Ascending aorta (tissue), 2 donors: Measurements from ENCODE around the gene DOCK2. TPM values are rescaled to one million over a fixed set of nuclear protein-coding genes. Genes with fewer than 3 reads are reported as not detected.

Source experiments
- DNase-seq, 2 donors: peaks; one replicate each; pipeline ENCODE4 v3.0.0-alpha.2; 2019; ENCODE audit warnings: low spot score in 2 of 2
- H3K27ac ChIP-seq, 2 donors: fragments of 200-600 bp; sonication (generic); one replicate each; pipeline ENCODE4 v1.5.1; 2016 to 2017; ENCODE audit warnings: mild to moderate bottlenecking in 1 of 2
- H3K27me3 ChIP-seq: fragments of 200-600 bp; sonication (generic); one replicate; pipeline ENCODE4 v1.5.1; 2017
- H3K36me3 ChIP-seq, 2 donors: fragments of 200-600 bp; sonication (generic); one replicate each; pipeline ENCODE4 v1.5.1; 2016
- H3K4me1 ChIP-seq, 2 donors: fragments of 200-600 bp; sonication (generic); one replicate each; pipeline ENCODE4 v1.5.1; 2016 to 2017; ENCODE audit warnings: mild to moderate bottlenecking in 1 of 2
- H3K4me3 ChIP-seq, 2 donors: fragments of 200-600 bp; sonication (generic); one replicate each; pipeline ENCODE4 v1.5.1; 2016 to 2017; ENCODE audit warnings: mild to moderate bottlenecking in 1 of 2
- H3K9me3 ChIP-seq, 2 donors: fragments of 200-600 bp; sonication (generic); one replicate each; pipeline ENCODE4 v1.5.1; 2016
- intact Hi-C: fragments of 100-400 bp; cut with DNase I; formaldehyde crosslinking; loops from one replicate; pipeline ENCODE4 v1.15.1; 2023
- total RNA-seq: library from RNA; depleted of rRNA; stranded (reverse); fragments of >200 nt; gene quantifications from one replicate; pipeline ENCODE4 v1.1.0, GENCODE V29; 2016
- TF ChIP-seq, protein P1 (sequence below), 3 experiments: fragments of 200-600 bp in 2 of 3; fragments of 450-650 bp in 1 of 3; sonication (generic) in 2 of 3; IDR thresholded peaks; one replicate each; pipeline ENCODE4 v1.5.1; 2016 to 2019; ENCODE audit warnings: antibody characterized with exemption in 3 of 3, mild to moderate bottlenecking in 1 of 3, moderate library complexity in 1 of 3

DOCK2 gene
- total RNA-seq, 1 donor from 2014 or later, result 33.1 TPM

DNA sequence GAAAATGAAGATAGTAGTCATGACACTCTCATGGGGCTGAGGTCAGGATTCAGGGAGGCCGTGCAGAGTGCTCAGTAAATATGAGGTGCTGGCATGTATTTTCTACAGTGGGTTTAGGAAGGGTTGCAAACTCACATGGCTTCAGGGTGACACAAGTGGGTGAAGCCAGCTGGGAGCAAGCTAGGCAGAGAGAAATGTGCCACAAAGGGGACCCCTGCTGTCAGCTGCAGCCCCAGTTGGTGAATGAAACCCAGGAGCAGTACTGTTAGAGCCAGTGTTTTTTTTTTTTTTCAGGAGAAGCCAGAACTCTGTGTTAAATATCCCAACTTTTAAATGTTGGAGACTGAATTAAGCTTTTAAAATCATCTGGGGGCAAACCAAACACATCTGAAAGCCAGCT lies 267.9 kb downstream of the DOCK2 start:
- TF ChIP-seq, protein P1, sequence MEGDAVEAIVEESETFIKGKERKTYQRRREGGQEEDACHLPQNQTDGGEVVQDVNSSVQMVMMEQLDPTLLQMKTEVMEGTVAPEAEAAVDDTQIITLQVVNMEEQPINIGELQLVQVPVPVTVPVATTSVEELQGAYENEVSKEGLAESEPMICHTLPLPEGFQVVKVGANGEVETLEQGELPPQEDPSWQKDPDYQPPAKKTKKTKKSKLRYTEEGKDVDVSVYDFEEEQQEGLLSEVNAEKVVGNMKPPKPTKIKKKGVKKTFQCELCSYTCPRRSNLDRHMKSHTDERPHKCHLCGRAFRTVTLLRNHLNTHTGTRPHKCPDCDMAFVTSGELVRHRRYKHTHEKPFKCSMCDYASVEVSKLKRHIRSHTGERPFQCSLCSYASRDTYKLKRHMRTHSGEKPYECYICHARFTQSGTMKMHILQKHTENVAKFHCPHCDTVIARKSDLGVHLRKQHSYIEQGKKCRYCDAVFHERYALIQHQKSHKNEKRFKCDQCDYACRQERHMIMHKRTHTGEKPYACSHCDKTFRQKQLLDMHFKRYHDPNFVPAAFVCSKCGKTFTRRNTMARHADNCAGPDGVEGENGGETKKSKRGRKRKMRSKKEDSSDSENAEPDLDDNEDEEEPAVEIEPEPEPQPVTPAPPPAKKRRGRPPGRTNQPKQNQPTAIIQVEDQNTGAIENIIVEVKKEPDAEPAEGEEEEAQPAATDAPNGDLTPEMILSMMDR (IDR thresholded peaks at IDR 0.05), result no peak
- H3K36me3 ChIP-seq, result no peaks in the 10 kb centered on the region
- H3K27me3 ChIP-seq, result no peaks in the 10 kb centered on the region
- H3K9me3 ChIP-seq, result no peaks in the 10 kb centered on the region
- no peak for DNase-seq
- intact Hi-C loops, result no loop called here
- no peaks in the 10 kb centered on the region for H3K4me1 ChIP-seq
- H3K27ac ChIP-seq, result no peak overlapping the region
- H3K4me3 ChIP-seq, result no peak overlapping the region

DNA sequence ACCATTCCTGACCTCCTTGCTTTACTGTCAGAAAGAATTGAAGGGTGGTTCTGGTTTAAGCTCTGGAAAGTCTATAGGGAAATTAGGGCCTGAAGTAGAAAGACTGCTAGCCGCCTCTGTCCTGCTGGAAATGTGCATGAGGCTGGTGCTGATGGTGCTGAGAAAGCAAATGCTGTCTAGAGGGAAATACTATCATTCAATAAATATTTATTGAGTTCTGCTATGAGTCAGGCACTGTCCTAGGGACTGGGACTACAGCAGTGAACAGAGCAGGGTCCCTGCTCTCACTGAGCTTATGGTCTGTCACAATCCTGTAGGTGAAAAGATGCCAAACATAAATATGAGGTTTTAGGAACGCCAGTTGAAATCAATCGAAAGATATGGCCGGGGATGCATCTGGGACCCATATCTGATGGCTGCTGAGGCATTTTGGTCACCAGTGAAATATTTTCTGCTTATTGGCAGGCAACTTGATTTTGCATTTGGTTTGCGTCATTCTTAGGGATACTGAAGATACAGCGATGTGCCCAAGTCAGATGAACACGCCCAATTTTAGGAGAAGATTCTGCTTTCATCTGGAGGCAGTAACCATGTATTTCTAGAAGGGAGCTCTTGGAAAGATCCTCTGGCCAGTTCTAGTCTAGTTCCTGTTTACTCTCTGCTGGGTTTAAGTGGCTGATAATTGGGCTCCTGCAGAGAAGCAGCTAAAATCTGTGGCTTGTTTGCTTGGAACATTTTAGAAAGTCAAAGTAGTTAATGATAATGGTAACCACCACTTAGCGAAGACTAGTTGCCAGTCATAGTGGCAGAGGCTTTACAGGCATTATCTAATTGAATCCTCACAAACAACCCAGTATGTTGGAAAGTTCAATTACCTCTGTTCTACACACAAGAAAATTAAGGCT lies 269.9 kb downstream of the DOCK2 start:
- no peaks in the 10 kb centered on the region for H3K36me3 ChIP-seq
- intact Hi-C loops, result no loop called here
- no peak overlapping the region for H3K4me3 ChIP-seq
- no peaks in the 10 kb centered on the region for H3K4me1 ChIP-seq
- no peak overlapping the region for H3K27ac ChIP-seq
- no peak for DNase-seq
- H3K9me3 ChIP-seq, result no peaks in the 10 kb centered on the region
- TF ChIP-seq, protein P1 (IDR thresholded peaks at IDR 0.05), result no peak
- no peaks in the 10 kb centered on the region for H3K27me3 ChIP-seq

DNA sequence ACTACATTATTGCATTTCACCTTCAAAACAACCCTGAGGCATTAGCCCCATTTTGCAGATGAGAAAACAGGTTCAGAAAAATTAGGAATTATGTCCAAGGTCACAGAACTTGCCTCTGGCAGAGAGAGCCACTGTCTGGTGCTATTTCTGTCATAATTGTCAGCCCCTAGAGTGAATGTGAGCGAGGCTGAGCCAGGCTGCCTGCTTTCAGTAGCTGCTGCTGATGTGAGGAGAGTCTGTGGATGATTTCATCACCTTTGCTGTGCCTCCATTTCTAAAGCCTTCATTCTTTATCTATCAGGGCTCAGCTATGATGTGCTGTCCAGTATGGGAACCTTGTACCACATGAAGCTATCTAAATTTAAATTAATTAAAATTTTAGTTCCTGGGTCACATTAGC lies 271.8 kb downstream of the DOCK2 start:
- Histone ChIP-seq H3K27ac (no peak overlapping the region), H3K4me3 (no peak overlapping the region), H3K36me3 (no peaks in the 10 kb centered on the region), H3K9me3 (no peaks in the 10 kb centered on the region), H3K4me1 (no peaks in the 10 kb centered on the region), H3K27me3 (no peaks in the 10 kb centered on the region)
- intact Hi-C loops, result no loop called here
- DNase-seq, result no peak
- TF ChIP-seq, protein P1 (IDR thresholded peaks at IDR 0.05), result no peak

DNA sequence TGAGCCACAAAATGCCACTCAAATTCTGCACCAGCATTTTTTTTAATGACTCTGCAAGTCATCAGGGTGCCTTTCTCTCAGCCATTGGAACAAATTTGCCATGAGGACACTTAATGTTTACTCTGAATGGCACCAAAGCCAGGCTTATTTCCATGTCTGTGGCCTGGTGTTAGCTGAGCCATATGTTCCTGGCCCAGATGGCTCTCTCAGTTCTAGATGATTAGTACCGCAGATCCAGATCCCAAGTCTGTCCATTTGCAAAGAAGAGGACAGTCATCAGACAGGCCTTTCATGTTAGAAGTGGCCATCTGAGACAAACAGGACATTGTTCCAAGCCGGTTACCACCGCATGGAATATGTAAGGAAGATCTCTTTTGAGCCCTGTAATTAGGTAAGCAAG lies 272.9 kb downstream of the DOCK2 start:
- no peak for DNase-seq
- Histone ChIP-seq H3K27ac (no peak overlapping the region), H3K36me3 (no peaks in the 10 kb centered on the region), H3K27me3 (no peaks in the 10 kb centered on the region), H3K4me3 (no peak overlapping the region), H3K9me3 (no peaks in the 10 kb centered on the region), H3K4me1 (no peaks in the 10 kb centered on the region)
- TF ChIP-seq, protein P1 (IDR thresholded peaks at IDR 0.05), result no peak
- intact Hi-C loops, result no loop called here

DNA sequence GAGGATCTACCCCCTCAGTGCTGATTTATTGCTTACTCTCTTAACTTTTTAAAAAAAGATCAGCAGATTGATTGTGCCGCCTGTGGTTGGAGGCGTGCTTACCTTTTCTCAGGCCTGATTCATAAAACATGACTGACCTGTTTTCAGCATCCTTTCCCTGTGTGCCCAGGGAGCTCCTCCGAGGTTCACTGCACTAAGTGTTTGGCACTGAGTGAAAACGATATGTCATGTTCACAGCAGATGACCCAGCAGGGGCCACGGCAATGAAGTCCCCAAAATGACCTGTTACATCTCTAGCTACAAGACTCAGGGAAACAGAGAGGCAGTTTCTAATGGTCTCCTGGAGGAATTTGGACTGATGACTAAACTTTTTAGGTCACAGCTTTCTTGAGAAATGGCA lies 273.3 kb downstream of the DOCK2 start:
- no peaks in the 10 kb centered on the region for H3K4me1 ChIP-seq
- H3K27ac ChIP-seq, result no peak overlapping the region
- H3K36me3 ChIP-seq, result no peaks in the 10 kb centered on the region
- intact Hi-C loops, result no loop called here
- DNase-seq, result no peak
- no peak overlapping the region for H3K4me3 ChIP-seq
- no peaks in the 10 kb centered on the region for H3K27me3 ChIP-seq
- no peaks in the 10 kb centered on the region for H3K9me3 ChIP-seq
- TF ChIP-seq, protein P1 (IDR thresholded peaks at IDR 0.05), result no peak
